ENCODE measurements around the gene SLC11A2. TPM values are rescaled to one million over a fixed set of nuclear protein-coding genes. Genes with fewer than 3 reads are reported as not detected.

SLC11A2 gene
- total RNA-seq, 1 donor from 2014 or later: 42.9 TPM

GRCh38 chr12:51025338-51025835 lies 797 bp downstream of the SLC11A2 start:
- peak overlapping the region; percentile 67 for H3K4me3 ChIP-seq (ENCODE audit: low read depth, low read length)
- TF ChIP-seq CTCF (IDR thresholded peaks at IDR 0.05; ENCODE audit: insufficient read depth, low read length, severe bottlenecking): no peak
- DNase-seq (ENCODE audit: low read depth) (no peak), FAIRE-seq (no peak)
- no peaks in the 10 kb centered on the region for H3K27me3 ChIP-seq (ENCODE audit: control insufficient read depth, insufficient read depth, low read length)
- peaks cover 1% of the 10 kb centered on the region for H3K36me3 ChIP-seq (ENCODE audit: control insufficient read depth, insufficient read depth, low read length)

GRCh38 chr12:51023625-51024382 lies 2.4 kb downstream of the SLC11A2 start:
- no peak for TF ChIP-seq CTCF (IDR thresholded peaks at IDR 0.05; ENCODE audit: insufficient read depth, low read length, severe bottlenecking)
- DNase-seq (ENCODE audit: low read depth) (no peak), FAIRE-seq (no peak)
- Histone ChIP-seq H3K36me3 (ENCODE audit: control insufficient read depth, insufficient read depth, low read length) (peaks cover 1% of the 10 kb centered on the region), H3K27me3 (ENCODE audit: control insufficient read depth, insufficient read depth, low read length) (no peaks in the 10 kb centered on the region), H3K4me3 (ENCODE audit: low read depth, low read length) (peak overlapping the region; percentile 35)

- no peak for FAIRE-seq
- Histone ChIP-seq H3K4me3 (ENCODE audit: low read depth, low read length) (no peak overlapping the region), H3K27me3 (ENCODE audit: control insufficient read depth, insufficient read depth, low read length) (no peaks in the 10 kb centered on the region), H3K36me3 (ENCODE audit: control insufficient read depth, insufficient read depth, low read length) (peaks cover 1% of the 10 kb centered on the region)
- no peak for TF ChIP-seq CTCF (IDR thresholded peaks at IDR 0.05; ENCODE audit: insufficient read depth, low read length, severe bottlenecking)
- no peak for DNase-seq (ENCODE audit: low read depth)
Observed at GRCh38 chr12:51021694-51022093, 4.5 kb downstream of the SLC11A2 start.

GRCh38 chr12:51020448-51021182 lies 5.6 kb downstream of the SLC11A2 start:
- no peak overlapping the region for H3K4me3 ChIP-seq (ENCODE audit: low read depth, low read length)
- DNase-seq (ENCODE audit: low read depth) (no peak), FAIRE-seq (no peak)
- TF ChIP-seq CTCF (IDR thresholded peaks at IDR 0.05; ENCODE audit: insufficient read depth, low read length, severe bottlenecking): no peak
- peaks cover 1% of the 10 kb centered on the region for H3K36me3 ChIP-seq (ENCODE audit: control insufficient read depth, insufficient read depth, low read length)
- H3K27me3 ChIP-seq (ENCODE audit: control insufficient read depth, insufficient read depth, low read length): no peaks in the 10 kb centered on the region

- no peak for TF ChIP-seq CTCF (IDR thresholded peaks at IDR 0.05; ENCODE audit: insufficient read depth, low read length, severe bottlenecking)
- no peaks in the 10 kb centered on the region for H3K27me3 ChIP-seq (ENCODE audit: control insufficient read depth, insufficient read depth, low read length)
- no peak overlapping the region for H3K4me3 ChIP-seq (ENCODE audit: low read depth, low read length)
- H3K36me3 ChIP-seq (ENCODE audit: control insufficient read depth, insufficient read depth, low read length): peaks cover 1% of the 10 kb centered on the region
- DNase-seq (ENCODE audit: low read depth) (no peak), FAIRE-seq (no peak)
Observed at GRCh38 chr12:51019927-51020326, 6.3 kb downstream of the SLC11A2 start.
